ENCODE results near the gene SLC12A9. TPM values are rescaled to one million over a fixed set of nuclear protein-coding genes. Genes with fewer than 3 reads are reported as not detected.

The SLC12A9 gene
- total and polyA plus RNA-seq, 2 of the 4 experiments (the other 2 are of a cell fraction) = 4.5 to 16.2 TPM

- no peak for TF ChIP-seq ELK1 (IDR thresholded peaks at IDR 0.05; ENCODE audit: borderline replicate concordance, low read depth, low read length)
- peak; percentile 99 for TF ChIP-seq MXI1 (IDR thresholded peaks at IDR 0.05; ENCODE audit: borderline replicate concordance, low read depth, low read length)
- TF ChIP-seq RAD21 (IDR thresholded peaks at IDR 0.05; ENCODE audit: low read length) = peak; percentile 97
- TF ChIP-seq CEBPB (IDR thresholded peaks at IDR 0.05; ENCODE audit: low read depth, low read length) = no peak
- TF ChIP-seq CTCF (conservative IDR thresholded peaks at IDR 0.05; ENCODE audit: low read depth, low read length) = peak; percentile 95
Observed at GRCh38 chr7:100852048-100852872, at the start of gene SLC12A9 (continued).

Measured in IMR-90 (cell line).